KBM-7 (cell line): ENCODE measurements around the gene ITGB7.

Experiments used
- DNase-seq: peaks from one replicate; pipeline ENCODE4 v3.0.0-alpha.2; 2015
- in situ Hi-C: fragments of 300-500 bp; cut with MboI; formaldehyde crosslinking; loops from 2 replicates; pipeline ENCODE4 v1.14.3; 2020; ENCODE audit warnings: low sequenced_read_pairs, low pct_unique_long_range_greater_than_20kb, mixed read lengths

The ITGB7 gene

GRCh38 chr12:53232646-53233461 lies 25.8 kb upstream of the ITGB7 start:
- DNase-seq = peak; percentile 49
- in situ Hi-C loops = no loop called here

- no peak for DNase-seq
- in situ Hi-C loops = no loop called here
Measured at GRCh38 chr12:53231921-53232645, 25.0 kb upstream of the ITGB7 start, which contains the start of gene RARG. Gene RARG (minus strand): TSS chr12:53232209. CDS start chr12:53227545, 4,664 bp downstream.

- no peak for DNase-seq
- in situ Hi-C loops = no loop called here
Measured at GRCh38 chr12:53231671-53231920, 24.5 kb upstream of the ITGB7 start.

GRCh38 chr12:53230108-53230845 lies 23.2 kb upstream of the ITGB7 start:
- DNase-seq = no peak
- in situ Hi-C loops = no loop called here

- no peak for DNase-seq
Measured at GRCh38 chr12:53229454-53229853, 22.4 kb upstream of the ITGB7 start.

GRCh38 chr12:53227836-53228235 lies 20.8 kb upstream of the ITGB7 start:
- in situ Hi-C loops = no loop called here
- DNase-seq = no peak

More at GRCh38 chr12:53229454-53229853, 22.4 kb upstream of the ITGB7 start:
- in situ Hi-C loops = no loop called here

- no peak for DNase-seq
- in situ Hi-C loops = no loop called here
Measured at GRCh38 chr12:53227341-53227740, 20.3 kb upstream of the ITGB7 start.

GRCh38 chr12:53226815-53227214 lies 19.8 kb upstream of the ITGB7 start:
- in situ Hi-C loops = no loop called here
- DNase-seq = no peak

GRCh38 chr12:53225635-53226424 lies 18.8 kb upstream of the ITGB7 start:
- DNase-seq = no peak
- in situ Hi-C loops = no loop called here

- no peak for DNase-seq
- in situ Hi-C loops = no loop called here
Measured at GRCh38 chr12:53224897-53225634, 18.0 kb upstream of the ITGB7 start.

GRCh38 chr12:53224061-53224896 lies 17.2 kb upstream of the ITGB7 start:
- DNase-seq = no peak
- in situ Hi-C loops = no loop called here

GRCh38 chr12:53223389-53224060 lies 16.5 kb upstream of the ITGB7 start:
- peak; percentile 48 for DNase-seq
- in situ Hi-C loops = no loop called here

- no peak for DNase-seq
- in situ Hi-C loops = no loop called here
Measured at GRCh38 chr12:53222806-53223261, 15.8 kb upstream of the ITGB7 start.

GRCh38 chr12:53222170-53222721 lies 15.2 kb upstream of the ITGB7 start:
- DNase-seq = no peak
- in situ Hi-C loops = no loop called here

GRCh38 chr12:53221203-53222080 lies 14.4 kb upstream of the ITGB7 start:
- DNase-seq = no peak
- in situ Hi-C loops = no loop called here

GRCh38 chr12:53220694-53221202 lies 13.7 kb upstream of the ITGB7 start:
- peak; percentile 94 for DNase-seq
- in situ Hi-C loops = no loop called here
